ENCODE data around the gene MEIS2.

The MEIS2 gene

GRCh38 chr15:37112971-37113670 lies 12.8 kb upstream of the MEIS2 start:
- DNase-seq (ENCODE audit: low read depth in 2 of 2) = no peak

GRCh38 chr15:37112171-37112570 lies 11.8 kb upstream of the MEIS2 start:
- no peak for DNase-seq (ENCODE audit: low read depth in 2 of 2)

GRCh38 chr15:37111427-37111717 lies 11.0 kb upstream of the MEIS2 start:
- DNase-seq (ENCODE audit: low read depth in 2 of 2) = no peak

- no peak for DNase-seq (ENCODE audit: low read depth in 2 of 2)
Observed at GRCh38 chr15:37109872-37110572, 9.7 kb upstream of the MEIS2 start.

- no peak for DNase-seq (ENCODE audit: low read depth in 2 of 2)
Observed at GRCh38 chr15:37109168-37109871, 9.0 kb upstream of the MEIS2 start.

GRCh38 chr15:37108381-37109167 lies 8.2 kb upstream of the MEIS2 start:
- no peak for DNase-seq (ENCODE audit: low read depth in 2 of 2)

- no peak for DNase-seq (ENCODE audit: low read depth in 2 of 2)
Observed at GRCh38 chr15:37107744-37108380, 7.5 kb upstream of the MEIS2 start.

GRCh38 chr15:37107071-37107743 lies 6.9 kb upstream of the MEIS2 start:
- DNase-seq (ENCODE audit: low read depth in 2 of 2) = no peak

GRCh38 chr15:37106490-37107001 lies 6.2 kb upstream of the MEIS2 start:
- no peak for DNase-seq (ENCODE audit: low read depth in 2 of 2)

GRCh38 chr15:37105889-37106288 lies 5.5 kb upstream of the MEIS2 start:
- DNase-seq (ENCODE audit: low read depth in 2 of 2) = no peak

GRCh38 chr15:37105029-37105428 lies 4.7 kb upstream of the MEIS2 start:
- DNase-seq (ENCODE audit: low read depth in 2 of 2) = no peak

GRCh38 chr15:37104424-37104981 lies 4.2 kb upstream of the MEIS2 start:
- DNase-seq (ENCODE audit: low read depth in 2 of 2) = no peak

GRCh38 chr15:37103475-37104423 lies 3.4 kb upstream of the MEIS2 start:
- no peak for DNase-seq (ENCODE audit: low read depth in 2 of 2)

- no peak for DNase-seq (ENCODE audit: low read depth in 2 of 2)
Observed at GRCh38 chr15:37103163-37103435, 2.8 kb upstream of the MEIS2 start.

GRCh38 chr15:37102305-37103162 lies 2.2 kb upstream of the MEIS2 start:
- no peak for DNase-seq (ENCODE audit: low read depth in 2 of 2)

GRCh38 chr15:37101980-37102304 lies 1.6 kb upstream of the MEIS2 start:
- DNase-seq (ENCODE audit: low read depth in 2 of 2) = no peak

GRCh38 chr15:37100966-37101215 lies 542 bp upstream of the MEIS2 start:
- DNase-seq (ENCODE audit: low read depth in 2 of 2) = no peak

GRCh38 chr15:37099319-37100108 lies 835 bp downstream of the MEIS2 start:
- no peak for DNase-seq (ENCODE audit: low read depth in 2 of 2)
